Measurements from ENCODE around the gene ST6GALNAC3.

GRCh38 chr1:76029331-76029730, 45.2 kb upstream of the ST6GALNAC3 start:
- TF ChIP-seq CTCF (IDR thresholded peaks at IDR 0.05; ENCODE audit: poor library complexity), result no peak
- no peak for TF ChIP-seq EZH2 (IDR thresholded peaks at IDR 0.05; ENCODE audit: borderline replicate concordance)
- no peak for TF ChIP-seq EZH2phosphoT487 (IDR thresholded peaks at IDR 0.05; ENCODE audit: low read depth, severe bottlenecking, unreplicated experiment)

Data from hepatocyte (in vitro differentiated cells).